Fibroblast of the aortic adventitia (primary cell): ENCODE measurements around the gene MINDY4B. TPM values are rescaled to one million over a fixed set of nuclear protein-coding genes. Genes with fewer than 3 reads are reported as not detected.

ENCODE experiments used
- DNase-seq: peaks from one replicate; pipeline ENCODE4 v3.0.0-alpha.2; 2010; ENCODE audit warnings: low read depth
- H3K4me3 ChIP-seq: 2 replicates; pipeline ENCODE4 v1.5.1; 2011; ENCODE audit warnings: low read depth, mild to moderate bottlenecking, control low read depth, low read length, moderate library complexity
- total RNA-seq: library from RNA; depleted of rRNA; stranded (reverse); fragments of >200 nt; gene quantifications from 2 replicates; pipeline ENCODE4 v1.2.3, GENCODE V29; 2012; ENCODE audit warnings: low replicate concordance
- TF ChIP-seq, protein P1 (sequence below): IDR thresholded peaks from 2 replicates; pipeline ENCODE4 v1.5.1; 2011; ENCODE audit warnings: mild to moderate bottlenecking, low read length, control low read depth, inconsistent platforms; ENCODE audit not compliant: insufficient read depth

MINDY4B gene
- total RNA-seq, 1 donor: not detected

- no peak overlapping the region for H3K4me3 ChIP-seq
- TF ChIP-seq, protein P1, sequence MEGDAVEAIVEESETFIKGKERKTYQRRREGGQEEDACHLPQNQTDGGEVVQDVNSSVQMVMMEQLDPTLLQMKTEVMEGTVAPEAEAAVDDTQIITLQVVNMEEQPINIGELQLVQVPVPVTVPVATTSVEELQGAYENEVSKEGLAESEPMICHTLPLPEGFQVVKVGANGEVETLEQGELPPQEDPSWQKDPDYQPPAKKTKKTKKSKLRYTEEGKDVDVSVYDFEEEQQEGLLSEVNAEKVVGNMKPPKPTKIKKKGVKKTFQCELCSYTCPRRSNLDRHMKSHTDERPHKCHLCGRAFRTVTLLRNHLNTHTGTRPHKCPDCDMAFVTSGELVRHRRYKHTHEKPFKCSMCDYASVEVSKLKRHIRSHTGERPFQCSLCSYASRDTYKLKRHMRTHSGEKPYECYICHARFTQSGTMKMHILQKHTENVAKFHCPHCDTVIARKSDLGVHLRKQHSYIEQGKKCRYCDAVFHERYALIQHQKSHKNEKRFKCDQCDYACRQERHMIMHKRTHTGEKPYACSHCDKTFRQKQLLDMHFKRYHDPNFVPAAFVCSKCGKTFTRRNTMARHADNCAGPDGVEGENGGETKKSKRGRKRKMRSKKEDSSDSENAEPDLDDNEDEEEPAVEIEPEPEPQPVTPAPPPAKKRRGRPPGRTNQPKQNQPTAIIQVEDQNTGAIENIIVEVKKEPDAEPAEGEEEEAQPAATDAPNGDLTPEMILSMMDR: no peak
- DNase-seq: no peak
Observed at GRCh38 chr3:150843241-150843640, 62.0 kb downstream of the MINDY4B start.

- DNase-seq: no peak
- no peak overlapping the region for H3K4me3 ChIP-seq
- TF ChIP-seq, protein P1: no peak
Observed at GRCh38 chr3:150840802-150841515, 64.3 kb downstream of the MINDY4B start.

GRCh38 chr3:150830745-150831144, 74.5 kb downstream of the MINDY4B start:
- no peak overlapping the region for H3K4me3 ChIP-seq
- TF ChIP-seq, protein P1: no peak
- DNase-seq: no peak

DNA sequence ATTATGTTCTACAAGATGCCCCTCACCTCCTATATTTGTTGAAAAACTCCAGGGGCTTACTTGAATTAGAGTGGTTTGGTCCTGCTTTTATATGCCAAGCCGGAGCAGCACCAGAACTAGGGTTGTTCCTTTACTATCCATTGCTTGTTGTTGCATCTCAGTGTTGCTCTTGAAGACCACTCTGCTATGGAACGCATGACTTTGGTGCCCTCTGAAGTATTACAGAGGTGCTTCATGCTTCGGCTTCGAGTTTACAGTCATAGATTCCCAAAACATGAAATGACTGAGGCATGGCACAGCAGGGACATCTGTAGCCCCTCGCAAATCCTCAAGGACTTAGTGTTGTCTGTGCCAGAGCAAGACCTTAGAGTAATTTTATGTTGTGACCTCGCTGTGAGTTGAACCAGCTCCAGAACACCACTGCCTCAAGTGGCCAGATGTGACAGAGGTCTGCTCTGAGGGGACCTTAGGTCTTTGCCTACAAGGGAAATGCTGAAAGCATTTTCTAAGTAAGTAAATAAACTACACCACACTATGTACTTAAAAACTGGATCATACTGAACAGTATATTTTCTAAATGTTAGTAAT, 75.1 kb downstream of the MINDY4B start:
- H3K4me3 ChIP-seq: no peak overlapping the region
- TF ChIP-seq, protein P1: peak; percentile 3
- peak; percentile 9 for DNase-seq

- no peak for DNase-seq
- TF ChIP-seq, protein P1: no peak
- H3K4me3 ChIP-seq: no peak overlapping the region
Observed at GRCh38 chr3:150829408-150829807, 75.8 kb downstream of the MINDY4B start.

GRCh38 chr3:150828997-150829396, 76.2 kb downstream of the MINDY4B start:
- no peak overlapping the region for H3K4me3 ChIP-seq
- TF ChIP-seq, protein P1: no peak
- DNase-seq: no peak
